IPS DF 19.7 (cell line): Measurements from ENCODE around the gene HOXD11.

Experiments used
- DNase-seq: peaks from one replicate; pipeline ENCODE4 v3.0.0-alpha.2; 2013; ENCODE audit warnings: low read depth, low spot score

HOXD11 gene

DNA sequence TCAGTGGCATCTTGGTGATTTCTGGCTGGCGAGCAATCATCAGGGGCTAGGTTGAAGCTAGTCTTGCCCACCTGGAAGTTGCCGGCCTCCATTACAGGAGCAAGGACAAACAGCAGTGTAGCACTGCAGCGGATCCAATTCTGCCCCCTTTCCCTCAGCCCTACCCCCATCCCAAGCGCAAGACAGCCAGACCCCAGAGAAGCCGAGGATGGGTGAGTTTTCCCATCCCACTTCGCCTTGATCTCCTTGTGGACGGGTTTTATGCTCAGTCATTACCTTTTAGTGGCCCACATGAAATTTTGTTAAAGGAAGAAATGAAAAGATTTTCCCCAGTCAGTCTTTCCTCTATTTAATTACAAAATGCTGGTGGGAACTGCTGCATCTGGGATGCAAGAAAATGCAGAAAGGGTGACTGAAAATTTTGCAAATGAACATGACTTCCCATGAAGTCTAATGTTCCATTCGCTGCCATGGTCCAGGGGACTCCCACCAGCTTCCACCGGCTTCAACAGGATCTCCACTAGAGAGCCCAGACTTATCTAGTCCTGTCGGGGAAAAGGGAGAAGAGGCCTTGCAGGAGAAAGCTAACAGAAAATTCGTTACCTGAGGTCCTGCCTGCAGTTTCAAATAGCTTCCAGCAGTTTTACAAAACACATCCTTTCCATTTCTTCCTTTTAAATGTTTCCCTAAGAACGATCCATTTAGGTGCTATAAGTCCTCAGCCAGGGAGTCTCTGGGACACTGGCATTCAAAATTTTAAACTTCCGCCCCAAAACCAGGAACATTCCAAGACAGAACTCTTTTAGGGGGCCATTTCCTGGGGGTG, 13.5 kb downstream of the HOXD11 start:
- no peak for DNase-seq

DNA sequence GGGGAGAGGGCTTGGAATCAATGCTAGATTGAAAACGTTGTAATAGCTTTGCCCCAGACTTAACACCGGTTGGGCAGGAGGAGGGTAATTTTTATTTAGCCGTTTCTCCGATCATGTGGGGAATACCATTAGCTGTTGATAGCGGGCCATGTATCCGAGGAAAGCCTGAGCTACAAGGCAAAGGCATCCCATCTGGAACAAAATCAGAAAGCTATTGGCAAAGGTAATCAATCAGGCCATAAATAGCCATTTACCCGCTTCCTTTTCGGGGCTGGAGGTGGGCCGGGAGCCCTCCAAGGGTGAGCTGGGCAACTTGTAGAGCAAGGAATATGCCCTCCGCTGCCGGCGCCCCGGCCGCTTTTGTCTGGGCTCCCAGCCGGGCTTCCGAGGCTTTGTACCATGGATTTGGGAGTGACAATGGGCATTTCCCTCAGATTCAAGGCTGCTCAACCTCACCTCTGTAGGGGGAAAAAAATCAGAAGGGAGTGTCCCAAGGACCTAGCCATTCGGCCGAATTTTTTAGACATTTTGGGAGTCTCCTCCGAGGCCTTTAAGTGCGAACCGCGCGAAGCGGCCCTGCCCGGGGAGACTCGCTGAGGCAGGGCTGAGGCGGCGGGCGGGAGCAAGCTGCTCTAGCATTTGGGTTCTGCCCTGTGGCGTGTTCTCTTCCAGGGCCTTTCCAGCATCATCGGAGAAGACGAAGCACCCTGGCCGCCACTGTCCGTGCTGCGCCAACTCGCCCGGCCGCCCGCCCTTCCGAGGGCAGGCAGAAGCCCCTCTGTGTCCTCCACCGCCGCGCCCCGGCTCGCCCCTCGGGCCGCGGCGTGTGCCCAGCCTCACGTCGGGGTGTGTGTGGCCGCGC, 14.3 kb downstream of the HOXD11 start:
- DNase-seq: no peak

DNA sequence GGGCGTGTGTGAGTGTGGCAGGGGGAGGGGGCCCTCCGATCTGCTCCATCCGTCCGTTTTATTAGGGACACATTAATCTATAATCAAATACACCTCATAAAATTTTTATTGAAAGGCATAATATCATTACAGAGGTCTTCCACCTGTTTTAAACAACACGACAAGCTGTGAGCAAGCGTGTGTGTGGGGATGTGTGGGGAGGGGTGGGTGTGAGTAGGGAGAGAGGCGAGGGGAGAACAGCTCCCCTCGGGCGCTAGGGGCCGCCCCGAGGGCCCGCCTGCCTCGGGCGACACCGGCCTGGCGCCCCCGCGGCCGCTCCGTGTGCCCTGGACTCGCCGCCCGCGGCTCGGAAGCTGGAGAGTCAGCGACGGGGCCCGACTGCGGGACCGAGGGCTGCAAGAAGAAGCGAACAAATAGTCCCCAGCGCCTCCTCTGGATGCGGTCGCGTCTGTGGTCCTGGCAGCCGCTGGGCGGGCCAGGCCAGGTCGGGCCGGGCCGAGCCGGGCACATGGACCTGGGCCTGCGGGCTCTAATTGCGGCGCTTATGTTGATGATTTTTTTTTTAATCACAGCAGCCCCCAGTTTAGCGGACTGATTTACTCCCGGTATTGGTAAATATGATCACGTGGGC, 15.1 kb downstream of the HOXD11 start:
- DNase-seq: no peak

DNA sequence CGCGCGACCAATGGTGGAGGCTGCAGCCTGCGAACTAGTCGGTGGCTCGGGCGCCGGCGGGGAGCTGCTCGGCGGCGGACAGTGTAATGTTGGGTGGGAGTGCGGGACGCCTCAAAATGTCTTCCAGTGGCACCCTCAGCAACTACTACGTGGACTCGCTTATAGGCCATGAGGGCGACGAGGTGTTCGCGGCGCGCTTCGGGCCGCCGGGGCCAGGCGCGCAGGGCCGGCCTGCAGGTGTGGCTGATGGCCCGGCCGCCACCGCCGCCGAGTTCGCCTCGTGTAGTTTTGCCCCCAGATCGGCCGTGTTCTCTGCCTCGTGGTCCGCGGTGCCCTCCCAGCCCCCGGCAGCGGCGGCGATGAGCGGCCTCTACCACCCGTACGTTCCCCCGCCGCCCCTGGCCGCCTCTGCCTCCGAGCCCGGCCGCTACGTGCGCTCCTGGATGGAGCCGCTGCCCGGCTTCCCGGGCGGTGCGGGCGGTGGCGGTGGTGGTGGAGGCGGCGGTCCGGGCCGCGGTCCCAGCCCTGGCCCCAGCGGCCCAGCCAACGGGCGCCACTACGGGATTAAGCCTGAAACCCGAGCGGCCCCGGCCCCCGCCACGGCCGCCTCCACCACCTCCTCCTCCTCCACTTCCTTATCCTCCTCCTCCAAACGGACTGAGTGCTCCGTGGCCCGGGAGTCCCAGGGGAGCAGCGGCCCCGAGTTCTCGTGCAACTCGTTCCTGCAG, 15.8 kb downstream of the HOXD11 start, which contains the start of gene HOXD9:
Gene HOXD9, plus strand, starts transcription at position 37 of the 728 bp plus-strand sequence. Its CDS starts 50 bp downstream, at position 87.
- no peak for DNase-seq

DNA sequence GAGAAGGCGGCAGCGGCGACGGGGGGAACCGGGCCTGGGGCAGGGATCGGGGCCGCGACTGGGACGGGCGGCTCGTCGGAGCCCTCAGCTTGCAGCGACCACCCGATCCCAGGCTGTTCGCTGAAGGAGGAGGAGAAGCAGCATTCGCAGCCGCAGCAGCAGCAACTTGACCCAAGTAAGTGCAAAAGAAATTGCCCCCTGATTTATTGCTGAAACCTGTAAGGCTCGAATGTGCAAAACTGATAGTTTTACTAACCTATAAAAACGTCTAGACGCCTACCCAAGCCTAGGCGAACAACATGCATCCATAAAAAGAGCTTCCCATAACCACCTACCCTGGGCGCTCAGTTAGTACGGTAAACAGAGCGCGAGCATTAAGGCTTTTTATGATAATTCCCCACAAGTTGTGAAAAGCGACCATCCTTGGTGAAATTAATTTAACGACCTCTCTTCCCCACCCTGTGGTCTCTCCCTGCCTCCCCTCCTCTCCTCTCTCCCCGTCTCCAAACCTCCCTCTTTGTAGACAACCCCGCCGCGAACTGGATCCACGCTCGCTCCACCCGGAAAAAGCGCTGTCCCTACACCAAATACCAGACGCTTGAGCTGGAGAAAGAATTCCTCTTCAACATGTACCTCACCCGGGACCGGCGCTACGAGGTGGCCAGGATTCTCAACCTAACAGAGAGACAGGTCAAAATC, 16.5 kb downstream of the HOXD11 start:
- no peak for DNase-seq

DNA sequence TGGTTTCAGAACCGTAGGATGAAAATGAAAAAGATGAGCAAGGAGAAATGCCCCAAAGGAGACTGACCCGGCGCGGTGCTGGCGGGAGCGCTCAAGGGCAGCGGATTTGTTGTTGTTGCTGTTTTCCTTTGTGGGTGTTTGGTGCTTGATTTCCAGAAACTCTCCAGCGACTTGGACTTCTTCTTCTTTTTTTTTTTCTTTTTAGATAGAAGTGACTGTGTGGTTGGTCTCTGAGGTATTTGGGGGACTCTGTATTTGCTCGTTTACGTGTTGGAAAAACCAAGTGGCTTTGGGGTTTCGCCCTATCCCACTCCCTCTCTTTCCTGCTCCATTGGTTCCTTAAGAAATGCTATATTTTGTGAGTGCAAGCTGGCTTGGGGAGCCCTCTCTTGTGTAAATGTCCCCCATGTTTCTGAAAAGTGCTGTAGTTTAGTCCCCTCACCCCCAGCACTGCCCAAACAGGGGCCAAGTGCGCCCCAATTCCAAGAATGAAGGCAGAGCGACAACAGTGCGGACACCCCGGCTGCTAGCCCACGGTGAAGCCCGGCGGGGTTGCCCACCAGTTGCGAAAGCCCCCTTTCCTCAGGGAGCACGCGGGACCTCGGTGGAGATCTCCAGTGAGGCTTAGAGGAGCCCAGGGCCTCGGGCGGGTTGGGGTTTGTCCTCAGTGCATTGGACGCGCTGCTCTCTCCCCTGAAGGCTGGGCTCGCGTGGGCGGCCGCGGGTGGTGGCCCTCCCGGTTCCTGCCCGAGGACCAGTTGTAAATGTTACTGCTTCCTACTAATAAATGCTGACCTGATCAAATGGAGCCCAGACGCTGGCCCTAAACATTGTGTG, 17.2 kb downstream of the HOXD11 start:
- DNase-seq: no peak

DNA sequence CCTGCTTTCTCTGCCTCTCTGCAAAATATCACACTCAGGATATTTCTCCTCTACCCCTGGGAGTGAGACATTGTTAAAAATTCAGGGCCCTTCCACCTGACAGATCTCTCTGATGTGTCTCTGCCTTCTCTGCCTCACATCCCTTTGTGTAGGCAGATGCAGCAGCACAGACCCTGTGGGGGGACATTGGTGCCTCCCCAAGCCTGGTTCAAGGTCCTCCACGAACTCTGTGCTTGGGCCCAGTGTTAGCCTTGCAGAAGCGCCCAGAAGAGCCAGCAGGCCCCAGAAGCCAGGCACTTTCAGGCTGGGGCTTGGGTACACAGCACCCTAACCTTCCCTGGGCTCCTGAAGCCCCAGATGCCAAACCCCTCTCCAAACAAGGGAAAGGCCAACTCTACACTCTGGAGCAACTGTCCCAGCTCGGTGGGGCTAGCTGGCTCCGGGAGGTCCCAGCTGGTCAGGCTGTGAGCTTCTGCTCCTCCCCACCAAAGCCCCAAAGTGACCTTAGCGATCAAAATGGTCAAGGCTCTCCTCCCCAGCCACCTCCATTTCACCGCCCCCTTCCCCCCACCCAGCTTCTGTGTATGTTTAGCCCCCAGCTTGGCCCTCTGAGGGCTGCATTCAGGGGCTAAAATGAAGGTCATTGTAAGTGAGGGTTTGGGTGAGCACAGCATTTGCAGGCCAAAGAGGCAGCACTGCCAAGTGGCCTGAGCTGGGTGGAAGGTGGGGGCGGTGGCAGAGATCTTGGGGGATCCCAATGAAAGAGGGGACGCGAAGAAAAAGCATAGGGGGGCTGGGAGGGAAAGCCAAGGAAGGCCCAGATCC, 18.1 kb downstream of the HOXD11 start:
- no peak for DNase-seq

DNA sequence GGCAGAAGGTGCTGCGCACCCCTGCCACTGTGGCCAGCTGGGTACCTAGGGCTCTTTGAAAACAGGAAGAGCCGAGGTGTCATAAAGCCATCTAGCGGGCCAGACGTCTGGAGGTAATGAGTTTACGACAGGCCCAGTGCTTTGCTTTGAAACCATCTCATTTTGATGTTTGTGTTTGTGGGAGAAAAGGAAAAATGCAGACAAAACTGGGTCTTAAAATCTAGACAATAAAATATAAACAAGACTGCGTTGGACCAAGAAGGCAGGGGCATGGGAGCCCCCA, 18.6 kb downstream of the HOXD11 start:
- no peak for DNase-seq

DNA sequence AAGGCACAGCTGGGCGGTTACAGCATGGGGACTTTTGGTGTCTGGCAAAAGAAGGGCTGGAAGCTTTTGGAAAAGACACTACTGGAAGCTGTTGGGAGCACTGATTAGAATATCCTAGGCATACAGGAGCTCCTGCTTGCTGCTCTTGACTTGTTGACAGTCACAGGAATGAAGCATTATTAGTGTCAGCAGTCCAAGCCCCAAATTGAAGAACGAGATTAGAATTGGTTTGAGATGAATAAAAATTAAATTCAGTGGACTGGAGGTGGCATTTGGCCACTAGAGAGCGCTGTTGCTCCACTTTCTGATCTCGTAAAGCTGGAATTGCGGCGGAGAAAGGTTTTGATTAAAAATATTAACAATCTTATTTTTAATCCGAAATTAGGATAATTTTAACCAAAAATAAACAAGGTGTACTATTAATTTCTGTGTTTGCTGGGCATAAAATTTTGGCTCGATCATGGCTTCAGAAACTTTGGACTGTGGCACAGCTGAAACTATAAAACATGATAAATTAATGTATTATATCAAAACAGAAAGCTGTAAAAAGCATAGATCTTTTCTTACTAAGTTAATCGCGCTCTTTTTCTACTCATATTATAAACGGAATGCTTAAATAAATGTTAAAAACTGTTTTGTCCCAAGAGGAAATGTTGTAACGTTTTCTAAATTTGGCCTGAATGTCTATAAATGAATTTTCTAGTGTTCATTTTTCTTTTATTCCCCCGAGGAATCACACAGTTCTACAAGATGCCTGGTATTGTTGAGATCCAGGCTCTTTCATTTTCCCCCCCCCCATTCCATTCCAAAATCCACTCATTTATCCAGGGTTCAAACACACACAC, 20.1 kb downstream of the HOXD11 start:
- no peak for DNase-seq

DNA sequence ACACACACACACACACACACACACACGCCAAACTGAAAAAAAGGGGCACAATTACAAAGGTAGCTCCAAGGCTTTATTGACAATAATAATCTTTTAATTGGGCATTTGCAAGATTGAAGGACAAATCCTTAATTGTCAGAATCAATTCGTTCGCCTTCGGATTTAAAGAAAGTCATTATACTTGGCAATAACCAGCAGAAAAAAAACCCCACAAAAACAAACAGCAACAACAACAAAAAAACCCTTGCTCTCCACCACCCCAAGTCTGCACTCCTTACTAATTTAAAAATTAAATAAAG, 20.6 kb downstream of the HOXD11 start:
- no peak for DNase-seq

DNA sequence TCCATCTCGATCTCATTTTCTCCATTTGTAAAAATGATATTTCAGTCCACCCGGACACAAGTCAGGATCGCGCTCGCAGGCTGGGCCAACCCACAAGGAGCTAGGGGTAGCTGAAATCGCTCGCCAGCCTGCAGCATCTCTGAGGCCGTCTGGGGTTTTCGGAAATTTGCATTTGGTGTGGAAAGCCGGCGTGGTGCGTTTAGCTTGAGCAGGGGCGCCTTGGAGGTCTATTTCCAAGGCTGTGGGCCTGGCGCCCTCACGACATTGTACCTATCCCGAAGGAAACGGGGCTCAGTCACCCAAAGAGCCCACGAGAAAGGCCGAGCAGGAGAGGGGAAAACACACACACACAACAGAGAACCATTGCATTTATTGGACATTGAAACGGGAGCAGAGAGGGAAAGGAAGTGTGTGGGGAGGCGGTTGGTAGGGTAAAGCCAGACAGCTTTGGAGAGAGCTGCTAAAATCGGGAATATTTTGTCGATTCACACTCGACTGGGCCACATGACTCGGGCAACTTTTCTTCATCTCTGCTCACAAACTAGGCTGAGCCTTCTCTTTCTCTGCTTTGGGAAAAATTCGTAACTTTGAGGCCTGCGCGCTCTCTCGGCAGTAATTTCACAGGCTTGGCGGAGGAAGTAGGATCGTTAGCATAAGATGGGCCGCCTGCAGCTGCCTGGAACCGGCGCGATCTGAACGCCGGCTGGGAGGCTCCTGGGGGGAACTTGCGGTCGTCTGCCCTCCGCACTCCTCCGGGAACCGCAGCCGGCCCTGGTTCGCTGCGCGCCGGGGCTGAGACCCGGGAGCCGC, 21.3 kb downstream of the HOXD11 start:
- no peak for DNase-seq

DNA sequence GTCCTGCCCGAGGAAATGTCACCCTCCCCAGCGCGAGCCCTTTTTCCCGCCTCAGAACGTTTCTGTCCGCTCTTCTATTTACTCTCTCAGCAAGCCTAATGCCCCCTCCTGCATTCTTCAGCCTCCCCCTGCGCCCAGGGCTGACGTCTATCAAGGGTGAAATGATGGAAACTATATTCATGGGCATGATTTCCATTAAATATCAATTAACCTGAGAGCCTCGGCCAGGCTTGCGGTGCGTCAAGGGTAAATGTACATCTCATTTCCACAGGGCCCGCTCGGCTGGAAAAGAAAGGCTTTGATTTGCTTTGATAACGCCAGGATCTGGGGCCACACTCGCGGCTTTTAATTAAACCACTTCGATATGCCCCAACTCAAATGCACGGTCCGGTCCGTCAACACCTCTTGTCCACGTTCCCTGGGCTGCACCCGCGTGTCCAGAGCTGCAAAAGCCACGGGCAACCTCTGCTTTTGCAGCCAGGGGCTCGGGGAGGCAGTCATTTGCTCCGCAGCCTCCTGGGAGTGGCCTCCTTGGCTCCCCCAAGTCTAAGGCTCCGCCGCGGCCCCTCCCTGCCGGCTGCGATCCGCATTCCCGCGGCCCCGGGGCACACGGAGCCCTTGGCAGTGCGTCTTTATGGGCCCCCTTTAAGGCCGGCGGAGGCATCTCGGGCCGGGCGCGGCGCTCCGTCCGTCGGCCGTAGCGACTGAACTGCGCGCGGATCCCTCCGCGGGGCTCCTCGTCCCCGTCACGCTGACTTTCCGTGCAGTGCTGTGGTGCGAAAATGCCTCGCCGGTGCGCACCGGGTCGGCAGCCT, 22.1 kb downstream of the HOXD11 start, which contains the start of gene HOXD8:
Gene HOXD8, plus strand, starts transcription at position 724 of the 815 bp plus-strand sequence. CDS start 662 bp downstream, outside the sequence.
- no peak for DNase-seq

DNA sequence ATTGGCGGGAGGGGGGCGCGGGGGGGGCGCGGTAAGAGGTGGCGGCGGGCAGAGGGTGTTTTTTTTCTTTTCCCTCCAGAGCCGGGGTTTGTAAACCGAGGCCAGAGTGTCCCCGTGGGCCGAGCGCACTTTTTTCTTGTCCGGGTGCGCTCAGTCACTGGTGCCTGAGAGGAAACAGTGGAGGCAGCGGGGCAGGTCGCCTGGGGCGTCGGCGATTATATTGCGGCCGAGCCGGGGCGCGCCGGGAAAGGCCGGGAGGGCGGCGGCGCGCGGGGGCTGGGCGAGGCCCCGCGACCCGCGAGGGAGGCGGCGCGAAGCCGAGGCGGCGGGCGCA, 22.7 kb downstream of the HOXD11 start:
- DNase-seq: no peak

DNA sequence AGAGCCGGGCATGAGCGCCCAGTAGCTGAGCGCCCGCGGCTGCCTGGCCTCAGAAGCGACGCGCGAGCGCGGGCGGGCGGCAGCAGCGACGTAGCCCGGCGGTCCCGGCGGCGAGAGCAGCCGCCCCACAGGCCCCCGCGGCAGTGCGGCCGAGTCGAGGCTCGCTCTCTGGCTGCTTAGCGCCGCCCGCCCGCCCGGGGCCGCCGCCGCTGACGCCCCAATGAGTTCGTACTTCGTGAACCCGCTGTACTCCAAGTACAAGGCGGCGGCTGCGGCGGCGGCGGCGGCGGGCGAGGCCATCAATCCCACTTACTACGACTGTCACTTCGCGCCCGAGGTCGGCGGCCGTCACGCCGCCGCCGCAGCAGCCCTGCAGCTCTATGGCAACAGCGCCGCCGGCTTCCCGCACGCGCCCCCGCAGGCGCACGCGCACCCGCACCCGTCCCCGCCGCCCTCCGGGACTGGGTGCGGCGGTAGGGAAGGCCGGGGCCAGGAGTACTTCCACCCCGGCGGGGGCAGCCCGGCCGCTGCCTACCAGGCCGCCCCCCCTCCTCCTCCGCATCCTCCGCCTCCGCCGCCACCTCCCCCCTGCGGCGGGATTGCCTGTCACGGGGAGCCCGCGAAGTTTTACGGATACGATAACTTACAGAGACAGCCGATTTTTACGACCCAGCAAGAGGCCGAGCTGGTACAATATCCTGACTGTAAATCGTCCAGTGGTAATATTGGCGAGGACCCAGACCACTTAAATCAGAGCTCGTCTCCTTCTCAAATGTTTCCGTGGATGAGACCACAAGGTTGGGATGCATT, 23.3 kb downstream of the HOXD11 start:
- DNase-seq: no peak

DNA sequence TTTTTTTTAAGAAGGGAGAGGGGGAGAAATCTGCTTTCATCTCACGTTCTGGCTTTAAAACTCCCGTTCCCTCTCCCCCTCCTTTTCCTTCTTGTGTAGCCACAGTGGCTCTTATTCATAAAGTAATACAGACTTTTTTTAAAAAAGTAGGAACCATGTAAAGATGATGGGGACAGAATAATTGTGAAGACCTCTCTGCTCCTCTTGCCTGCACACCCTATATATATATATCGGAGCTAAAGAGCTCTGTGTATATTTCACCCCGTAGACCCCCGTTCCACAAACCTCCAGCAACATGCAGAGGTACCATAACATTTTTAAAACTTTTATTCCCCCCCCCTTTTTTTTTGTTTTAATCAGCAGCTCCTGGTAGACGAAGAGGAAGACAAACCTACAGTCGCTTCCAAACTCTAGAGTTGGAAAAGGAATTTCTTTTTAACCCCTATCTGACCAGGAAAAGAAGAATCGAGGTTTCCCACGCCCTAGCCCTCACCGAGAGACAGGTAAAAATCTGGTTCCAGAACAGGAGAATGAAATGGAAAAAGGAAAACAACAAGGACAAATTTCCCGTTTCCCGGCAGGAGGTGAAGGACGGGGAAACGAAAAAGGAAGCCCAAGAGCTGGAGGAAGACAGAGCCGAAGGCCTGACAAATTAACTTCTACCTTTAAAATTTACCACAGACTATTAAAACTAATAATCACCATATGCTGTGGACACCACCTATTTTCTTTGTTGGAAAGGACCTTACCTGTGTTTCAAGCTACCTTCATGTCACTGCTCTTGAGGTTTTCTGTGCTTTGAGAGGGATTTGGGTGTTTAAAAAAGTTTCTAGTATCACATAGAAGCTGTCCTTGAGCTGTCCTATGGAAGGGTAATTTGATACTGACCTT, 24.1 kb downstream of the HOXD11 start:
- no peak for DNase-seq
